ENCODE measurements around the gene PTPRN2. TPM values are rescaled to one million over a fixed set of nuclear protein-coding genes. Genes with fewer than 3 reads are reported as not detected.

The PTPRN2 gene
- total RNA-seq, 2 experiments from 2014 or later = 0.70 TPM; not detected in 1

GRCh38 chr7:158246960-158247673 lies 340.5 kb downstream of the PTPRN2 start:
- DNase-seq (ENCODE audit: low spot score) = no peak
- Histone ChIP-seq H3K27ac (ENCODE audit: low read depth, low read length, poor library complexity, severe bottlenecking) (no peak overlapping the region), H2AFZ (ENCODE audit: low read length) (no peak overlapping the region), H3K9me3 (ENCODE audit: low read length) (no peaks in the 10 kb centered on the region), H3K4me3 (ENCODE audit: low read depth, low read length, poor library complexity, severe bottlenecking) (no peak overlapping the region), H3K4me1 (ENCODE audit: insufficient read depth, low read length, poor library complexity, severe bottlenecking) (no peaks in the 10 kb centered on the region), H3K4me2 (ENCODE audit: low read length) (no peak overlapping the region), H3K36me3 (ENCODE audit: insufficient read depth, low read length) (no peaks in the 10 kb centered on the region), H4K20me1 (ENCODE audit: insufficient read depth, low read length) (no peaks in the 10 kb centered on the region), H3K79me2 (ENCODE audit: insufficient read depth, low read depth, low read length) (no peaks in the 10 kb centered on the region), H3K9me2 (ENCODE audit: insufficient read depth, low read length) (no peaks in the 10 kb centered on the region)
- ChIA-PET POLR2A (no interaction called here), CTCF (ENCODE audit: unreplicated experiment) (no interaction called here)
- TF ChIP-seq EZH2phosphoT487 (IDR thresholded peaks at IDR 0.05; ENCODE audit: borderline replicate concordance, low read depth, low read length) (no peak), CTCF (conservative IDR thresholded peaks at IDR 0.05; ENCODE audit: low read length) (no peak)
- BruUV-seq (replicated peaks) = no TSS peak
- intact Hi-C loops (cut with micrococcal nuclease; ENCODE audit: unreplicated experiment) = no loop called here

GRCh38 chr7:158246272-158246959 lies 341.2 kb downstream of the PTPRN2 start:
- Histone ChIP-seq H3K36me3 (ENCODE audit: insufficient read depth, low read length) (no peaks in the 10 kb centered on the region), H3K9me3 (ENCODE audit: low read length) (no peaks in the 10 kb centered on the region), H4K20me1 (ENCODE audit: insufficient read depth, low read length) (no peaks in the 10 kb centered on the region), H3K4me1 (ENCODE audit: insufficient read depth, low read length, poor library complexity, severe bottlenecking) (no peaks in the 10 kb centered on the region), H3K9me2 (ENCODE audit: insufficient read depth, low read length) (no peaks in the 10 kb centered on the region), H3K4me3 (ENCODE audit: low read depth, low read length, poor library complexity, severe bottlenecking) (no peak overlapping the region), H3K27ac (ENCODE audit: low read depth, low read length, poor library complexity, severe bottlenecking) (no peak overlapping the region), H3K4me2 (ENCODE audit: low read length) (no peak overlapping the region), H2AFZ (ENCODE audit: low read length) (no peak overlapping the region), H3K79me2 (ENCODE audit: insufficient read depth, low read depth, low read length) (no peaks in the 10 kb centered on the region)
- intact Hi-C loops (cut with micrococcal nuclease; ENCODE audit: unreplicated experiment) = no loop called here
- no peak for DNase-seq (ENCODE audit: low spot score)
- CTCF ChIA-PET (ENCODE audit: unreplicated experiment) = no interaction called here
- no TSS peak for BruUV-seq (replicated peaks)
- no peak for TF ChIP-seq CTCF (conservative IDR thresholded peaks at IDR 0.05; ENCODE audit: low read length)
- TF ChIP-seq EZH2phosphoT487 (IDR thresholded peaks at IDR 0.05; ENCODE audit: borderline replicate concordance, low read depth, low read length) = no peak
- POLR2A ChIA-PET = no interaction called here

GRCh38 chr7:158245724-158246041 lies 341.9 kb downstream of the PTPRN2 start:
- no peak overlapping the region for H3K4me3 ChIP-seq (ENCODE audit: low read depth, low read length, poor library complexity, severe bottlenecking)
- H3K4me2 ChIP-seq (ENCODE audit: low read length) = no peak overlapping the region
- no peak for DNase-seq (ENCODE audit: low spot score)
- ChIA-PET CTCF (ENCODE audit: unreplicated experiment) (no interaction called here), POLR2A (no interaction called here)
- H3K4me1 ChIP-seq (ENCODE audit: insufficient read depth, low read length, poor library complexity, severe bottlenecking) = no peaks in the 10 kb centered on the region
- intact Hi-C loops (cut with micrococcal nuclease; ENCODE audit: unreplicated experiment) = no loop called here
- no peak overlapping the region for H3K27ac ChIP-seq (ENCODE audit: low read depth, low read length, poor library complexity, severe bottlenecking)
- no peak overlapping the region for H2AFZ ChIP-seq (ENCODE audit: low read length)
- no peaks in the 10 kb centered on the region for H4K20me1 ChIP-seq (ENCODE audit: insufficient read depth, low read length)
- no peaks in the 10 kb centered on the region for H3K79me2 ChIP-seq (ENCODE audit: insufficient read depth, low read depth, low read length)
- no peaks in the 10 kb centered on the region for H3K9me2 ChIP-seq (ENCODE audit: insufficient read depth, low read length)
- no peaks in the 10 kb centered on the region for H3K36me3 ChIP-seq (ENCODE audit: insufficient read depth, low read length)
- TF ChIP-seq CTCF (conservative IDR thresholded peaks at IDR 0.05; ENCODE audit: low read length) (no peak), EZH2phosphoT487 (IDR thresholded peaks at IDR 0.05; ENCODE audit: borderline replicate concordance, low read depth, low read length) (no peak)
- no peaks in the 10 kb centered on the region for H3K9me3 ChIP-seq (ENCODE audit: low read length)
- BruUV-seq (replicated peaks) = no TSS peak

All from OCI-LY7 (cell line).